ENCODE results near the gene CNGA3.
"Not testable (repeated sequence)": the region's sequence is repeated elsewhere in the genome, so short reads cannot be mapped to it uniquely, and the experiment has no call there.

Gene CNGA3

DNA sequence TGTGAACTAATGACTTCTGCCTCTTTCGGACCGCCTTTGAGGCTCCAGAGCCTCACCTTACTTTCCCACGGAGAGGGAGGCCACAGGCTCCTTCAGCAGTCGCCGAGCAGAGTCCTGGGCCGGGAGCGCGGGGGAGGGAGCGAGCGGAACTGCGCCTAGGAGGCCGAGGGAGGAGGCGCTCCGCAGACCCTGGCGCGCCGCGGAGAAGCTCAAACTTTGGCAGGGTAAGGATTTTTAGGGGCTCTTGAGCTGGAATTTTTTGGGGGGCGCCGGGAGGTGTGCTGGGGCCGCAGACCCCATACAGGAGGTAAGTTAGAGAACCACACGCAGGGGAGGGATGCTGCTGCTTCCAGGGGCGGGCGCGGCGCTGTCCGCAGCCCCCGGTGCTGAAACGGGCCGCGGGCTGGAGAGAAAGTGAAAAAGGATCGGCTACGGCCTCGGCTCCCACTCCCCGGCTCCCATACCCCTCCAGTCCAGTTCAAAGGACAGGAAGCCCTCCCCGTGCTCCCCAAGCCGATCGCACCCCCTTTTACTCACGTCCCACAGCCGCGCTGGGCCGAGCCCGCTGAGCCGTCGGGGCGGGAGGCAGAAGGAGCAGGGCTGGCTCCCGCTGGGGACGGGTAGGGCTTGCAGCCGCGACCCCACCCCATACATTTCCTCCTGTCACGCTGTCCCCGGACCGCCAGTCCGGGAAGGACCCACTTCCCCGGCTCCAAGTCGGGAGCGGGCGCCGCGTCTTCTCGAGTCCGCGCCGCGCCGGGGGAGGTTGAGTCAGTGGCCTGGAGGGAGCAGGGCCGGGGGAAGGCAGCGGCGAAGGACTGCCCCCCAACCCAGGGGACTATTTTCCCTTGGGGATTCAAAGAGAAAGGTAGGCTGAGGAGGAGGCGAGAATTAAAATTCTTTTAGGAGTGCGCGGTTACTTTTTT lies at the start of gene CNGA3:
Gene CNGA3, plus strand, starts transcription at position 146 of the 926 bp plus-strand sequence. CDS start 23,520 bp downstream, outside the sequence.
- no peak for DNase-seq (ENCODE audit: low read depth)

DNA sequence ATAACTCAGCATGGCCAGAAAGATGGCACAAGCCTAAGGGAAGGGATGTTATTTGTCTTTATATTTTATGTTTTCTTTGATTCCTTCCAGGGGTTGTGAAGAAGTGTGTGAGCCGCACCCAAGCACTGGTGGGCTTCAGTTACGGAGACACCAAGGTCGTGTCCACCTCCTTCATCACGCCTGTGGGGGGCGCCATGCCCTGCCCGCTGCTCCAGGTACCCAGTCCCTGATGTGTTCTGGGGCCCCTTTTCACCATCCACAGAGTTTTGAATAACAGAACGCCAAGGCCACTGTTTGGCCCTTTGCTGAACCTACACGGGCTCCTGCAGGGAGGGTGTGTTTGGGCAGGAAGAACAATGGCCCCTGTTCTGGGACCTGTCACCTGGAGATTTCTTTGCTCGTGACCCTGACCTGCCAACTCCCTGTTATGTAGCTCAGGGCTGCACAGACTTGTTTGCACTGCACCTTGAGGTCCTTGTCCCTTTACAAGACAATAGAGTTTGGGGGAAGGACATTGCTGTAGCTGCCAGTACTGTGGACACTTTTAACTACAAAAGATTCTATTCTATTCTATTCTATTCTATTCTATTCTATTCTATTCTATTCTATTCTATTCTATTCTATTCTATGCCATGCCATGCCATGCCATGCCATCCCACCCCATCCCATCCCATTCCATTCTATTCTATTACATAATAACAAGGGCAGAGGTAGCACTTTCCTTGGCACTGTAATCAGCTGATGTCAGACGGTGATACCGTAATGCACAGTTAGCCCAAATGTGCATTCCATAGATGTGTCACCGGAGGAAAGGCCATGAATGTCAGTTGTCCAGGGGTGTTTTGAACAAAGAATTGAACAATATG lies 48.2 kb upstream of the CNGA3 start:
- DNase-seq (ENCODE audit: low read depth) = no peak

DNA sequence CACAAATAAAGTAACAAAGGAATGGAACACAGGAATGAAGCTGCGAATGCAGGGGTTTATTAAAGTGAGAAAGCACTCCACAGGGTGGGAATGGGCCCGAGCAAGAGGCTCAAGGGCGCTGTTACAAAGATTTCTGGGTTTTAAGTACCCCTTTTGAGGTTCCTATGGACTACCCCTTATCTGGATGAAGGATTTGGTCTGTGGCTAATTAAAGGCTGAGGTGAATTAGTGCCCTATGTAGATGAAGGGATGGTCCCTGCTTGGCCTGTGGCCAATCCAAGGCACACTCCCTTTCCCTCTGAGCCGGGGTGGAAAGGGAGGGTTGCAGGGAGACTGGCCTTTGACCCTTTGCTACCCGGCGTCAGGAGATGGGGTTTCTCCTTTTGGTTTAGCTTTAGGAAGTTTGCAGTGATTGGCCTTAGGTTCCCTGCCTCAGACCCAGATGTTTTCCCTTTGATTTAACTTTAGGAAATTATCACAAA lies 47.5 kb upstream of the CNGA3 start:
- no peak for DNase-seq (ENCODE audit: low read depth)

DNA sequence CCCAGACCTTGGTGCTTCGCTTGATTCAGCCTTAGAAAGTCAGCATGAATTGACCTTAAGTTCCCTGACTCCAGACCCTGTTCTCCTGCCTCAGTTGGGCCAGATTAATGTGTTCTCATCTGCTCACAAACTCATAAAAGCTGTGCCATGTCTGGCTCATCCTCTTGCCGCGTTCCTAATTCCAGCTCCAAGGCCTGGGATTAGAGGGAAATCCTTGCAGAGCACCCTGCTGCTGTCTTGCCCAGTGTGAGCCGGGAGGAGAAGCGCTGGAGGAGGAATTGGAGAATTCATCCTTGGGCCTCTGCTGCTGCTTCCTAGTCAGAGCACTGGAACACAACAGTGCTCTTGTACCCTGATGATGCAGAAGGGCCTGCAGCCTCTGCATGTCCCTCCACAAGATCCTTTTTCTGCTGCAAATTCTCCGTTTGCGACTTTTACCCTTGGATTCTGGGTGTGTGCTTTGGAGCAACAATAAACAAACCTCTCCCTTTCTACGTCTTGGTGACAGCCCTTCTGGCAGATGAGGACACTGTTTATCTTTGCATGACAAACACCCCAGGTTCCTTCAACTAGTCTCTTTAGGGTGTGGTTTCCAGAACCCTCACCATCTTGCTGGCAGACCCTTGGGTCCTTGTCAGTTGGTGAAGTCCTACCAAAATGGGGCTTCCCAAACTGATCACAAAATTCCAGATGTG lies 46.9 kb upstream of the CNGA3 start:
- DNase-seq (ENCODE audit: low read depth) = no peak

DNA sequence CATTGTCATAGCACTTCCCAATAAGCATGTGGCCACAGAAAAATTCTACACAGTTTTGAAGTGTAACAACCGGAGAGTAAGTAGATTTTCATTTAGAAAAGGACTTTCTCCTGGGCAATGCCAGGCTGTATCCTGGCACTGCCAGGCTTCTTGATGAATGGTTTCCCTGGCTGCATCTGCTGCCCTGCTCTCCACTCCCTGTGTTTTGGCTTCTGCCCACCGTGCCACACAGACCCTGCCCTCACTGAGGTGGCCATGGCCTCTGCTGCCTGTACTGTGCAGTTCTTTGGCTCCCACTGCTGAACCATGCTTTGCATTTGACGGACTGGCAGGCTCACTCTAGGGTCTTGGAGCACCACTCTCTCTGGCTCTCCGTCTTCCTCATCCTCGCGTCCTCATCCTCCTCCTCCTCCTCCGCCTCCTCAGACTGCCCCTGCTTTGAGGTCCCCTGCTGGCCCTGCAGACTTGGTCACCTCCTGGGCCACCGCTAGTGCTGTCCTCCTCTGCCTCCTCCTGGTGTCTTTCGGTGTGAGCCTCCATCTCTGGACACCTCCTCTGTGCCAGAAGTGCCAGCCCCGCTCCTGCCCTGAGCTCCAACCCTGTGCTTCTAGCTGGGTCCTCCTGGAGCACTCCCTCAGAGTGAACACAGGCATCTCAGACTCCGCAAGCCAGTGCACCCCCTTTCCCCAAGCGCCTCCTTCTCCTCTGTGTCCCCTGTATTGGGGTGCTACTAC lies 45.9 kb upstream of the CNGA3 start:
- DNase-seq (ENCODE audit: low read depth) = no peak

DNA sequence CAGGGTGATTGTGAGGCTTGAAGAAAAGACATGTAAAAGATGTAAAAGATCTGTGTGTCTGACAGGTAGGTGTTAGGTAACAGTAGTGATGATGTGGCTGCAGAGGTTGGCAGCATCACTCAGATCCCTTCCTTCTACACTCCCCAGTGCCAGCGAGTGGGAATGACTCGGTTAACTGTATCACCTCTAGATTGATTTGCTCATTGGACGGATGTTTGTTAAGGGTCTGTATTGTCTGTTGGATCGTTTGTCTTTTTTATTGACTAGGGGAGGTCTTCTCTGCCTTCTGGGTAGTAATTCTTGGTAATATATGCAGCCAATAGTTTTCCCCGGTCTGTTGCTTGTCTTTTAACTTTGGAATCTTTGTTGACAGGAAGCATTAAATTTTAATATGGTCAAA lies 44.8 kb upstream of the CNGA3 start:
- DNase-seq (ENCODE audit: low read depth) = no peak

DNA sequence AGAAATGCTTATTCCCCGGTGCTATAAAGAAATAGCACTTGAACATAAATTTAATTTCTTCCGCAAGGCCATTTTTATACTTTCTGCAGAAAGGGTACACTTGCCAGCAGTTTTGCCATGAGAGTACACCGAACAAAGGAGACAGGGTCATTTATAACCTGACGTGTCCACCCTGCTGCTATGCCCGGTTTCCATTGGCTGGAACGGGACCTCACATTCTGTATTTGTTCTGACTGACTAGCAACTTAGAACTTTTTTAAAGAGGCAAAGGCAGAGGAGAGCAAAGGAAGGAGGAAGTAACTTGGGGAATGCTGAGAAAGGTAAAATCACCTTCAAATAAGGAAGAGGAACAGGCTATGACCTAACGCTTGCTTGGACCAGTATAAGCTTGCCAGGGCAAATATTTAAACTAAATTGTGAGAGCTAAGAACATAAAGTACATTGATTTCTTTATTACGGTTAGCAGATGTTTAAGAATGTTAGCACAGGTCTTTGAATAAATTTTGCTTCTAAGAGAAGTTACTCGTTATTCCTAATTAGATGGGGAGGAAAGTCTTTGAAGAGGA lies 39.0 kb upstream of the CNGA3 start:
- DNase-seq (ENCODE audit: low read depth) = not testable (repeated sequence)

DNA sequence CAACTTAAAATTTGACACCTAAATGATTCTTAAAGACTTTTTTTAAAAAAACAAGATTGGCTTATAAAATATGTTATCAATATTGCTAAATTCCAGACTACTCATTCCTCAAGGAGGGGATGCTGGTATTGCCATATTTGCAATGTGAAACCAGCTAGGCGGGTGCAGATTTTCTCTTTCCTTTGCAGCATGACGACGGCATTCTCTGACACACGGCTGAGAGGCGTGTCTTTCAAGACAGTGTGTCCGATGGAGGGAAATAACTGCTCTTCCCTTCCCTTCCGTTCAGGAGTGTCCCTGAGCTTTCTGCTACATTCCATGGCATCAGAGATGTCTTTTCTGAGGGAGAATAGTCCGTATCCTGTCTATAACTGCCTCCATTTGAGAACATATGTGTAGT lies 38.2 kb upstream of the CNGA3 start:
- DNase-seq (ENCODE audit: low read depth) = no peak

DNA sequence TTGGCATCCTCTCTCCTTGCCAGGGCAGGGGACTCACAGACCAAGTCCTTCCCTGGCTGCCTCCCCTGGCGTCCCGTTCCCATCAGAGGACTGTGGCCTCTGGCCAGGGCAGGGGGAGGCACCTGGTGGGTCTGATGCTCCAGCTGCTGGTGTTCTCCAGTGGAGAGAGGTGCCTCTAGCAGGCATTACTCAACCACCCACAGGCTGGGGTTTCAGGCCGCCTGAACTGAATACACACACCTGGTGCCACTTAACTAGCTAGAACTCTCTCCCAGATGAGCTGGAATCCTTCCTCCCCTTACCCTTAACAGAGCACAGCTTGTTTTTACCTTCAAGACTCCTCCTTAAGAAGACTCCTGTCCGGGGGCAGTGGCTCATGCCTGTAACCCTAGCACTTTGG lies 37.7 kb upstream of the CNGA3 start:
- no peak for DNase-seq (ENCODE audit: low read depth)

DNA sequence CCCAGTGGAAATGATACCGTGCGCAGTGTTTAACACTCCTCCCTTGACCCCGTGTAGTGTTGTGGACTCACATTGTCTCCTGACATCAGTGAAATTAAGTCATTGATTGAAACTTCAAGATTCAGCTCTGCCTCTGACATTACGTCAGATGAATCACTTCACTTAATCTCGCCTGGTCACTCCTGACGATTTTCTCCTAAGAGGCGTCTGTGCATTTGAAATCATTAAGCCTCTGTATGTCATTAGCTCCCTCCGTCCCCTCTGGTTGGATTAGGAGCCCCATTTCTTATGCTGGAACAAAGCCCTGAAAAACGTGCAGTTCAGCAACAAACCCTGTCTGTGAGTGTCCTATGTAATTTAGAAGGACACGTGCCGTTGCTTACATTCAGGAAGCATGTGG lies 36.7 kb upstream of the CNGA3 start:
- DNase-seq (ENCODE audit: low read depth) = no peak

DNA sequence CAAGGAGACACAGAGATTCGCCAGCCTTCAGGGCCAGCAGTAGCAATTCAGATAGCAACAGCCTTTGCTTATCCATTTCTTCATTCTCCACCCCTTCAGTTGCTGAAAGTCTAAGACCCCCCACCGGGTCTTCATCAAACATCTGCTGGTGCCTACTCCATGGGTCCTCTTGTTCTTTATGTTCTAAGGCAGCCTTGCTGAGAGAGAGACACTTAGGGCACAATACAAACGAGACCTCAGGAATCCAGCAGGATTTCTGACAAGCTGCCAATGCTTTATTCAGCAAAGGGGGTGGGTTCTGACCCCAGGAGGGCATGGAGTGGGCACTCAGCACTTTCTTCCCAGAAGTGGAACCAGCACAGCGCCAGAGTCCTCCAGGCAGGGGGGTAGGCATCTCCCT lies 36.2 kb upstream of the CNGA3 start:
- DNase-seq (ENCODE audit: low read depth) = no peak

DNA sequence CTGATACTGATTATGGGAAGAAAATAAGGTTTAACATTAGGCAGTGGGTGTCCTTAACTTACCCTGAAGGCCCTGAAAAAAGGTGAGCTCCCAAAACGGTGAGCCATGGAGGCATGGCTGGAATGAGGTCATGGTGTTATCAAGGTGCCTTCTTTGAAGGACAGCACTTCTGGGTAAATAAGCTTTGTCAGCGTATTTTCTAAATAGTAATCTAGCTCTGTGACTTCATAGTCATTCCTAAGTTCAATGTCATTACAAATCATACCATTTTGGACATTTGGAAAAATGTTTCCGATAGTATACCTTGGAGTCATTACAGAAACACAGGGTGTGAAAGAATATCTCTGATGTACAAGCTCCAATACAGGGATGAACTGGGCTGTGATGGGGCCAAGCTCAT lies 35.2 kb upstream of the CNGA3 start:
- DNase-seq (ENCODE audit: low read depth) = no peak

DNA sequence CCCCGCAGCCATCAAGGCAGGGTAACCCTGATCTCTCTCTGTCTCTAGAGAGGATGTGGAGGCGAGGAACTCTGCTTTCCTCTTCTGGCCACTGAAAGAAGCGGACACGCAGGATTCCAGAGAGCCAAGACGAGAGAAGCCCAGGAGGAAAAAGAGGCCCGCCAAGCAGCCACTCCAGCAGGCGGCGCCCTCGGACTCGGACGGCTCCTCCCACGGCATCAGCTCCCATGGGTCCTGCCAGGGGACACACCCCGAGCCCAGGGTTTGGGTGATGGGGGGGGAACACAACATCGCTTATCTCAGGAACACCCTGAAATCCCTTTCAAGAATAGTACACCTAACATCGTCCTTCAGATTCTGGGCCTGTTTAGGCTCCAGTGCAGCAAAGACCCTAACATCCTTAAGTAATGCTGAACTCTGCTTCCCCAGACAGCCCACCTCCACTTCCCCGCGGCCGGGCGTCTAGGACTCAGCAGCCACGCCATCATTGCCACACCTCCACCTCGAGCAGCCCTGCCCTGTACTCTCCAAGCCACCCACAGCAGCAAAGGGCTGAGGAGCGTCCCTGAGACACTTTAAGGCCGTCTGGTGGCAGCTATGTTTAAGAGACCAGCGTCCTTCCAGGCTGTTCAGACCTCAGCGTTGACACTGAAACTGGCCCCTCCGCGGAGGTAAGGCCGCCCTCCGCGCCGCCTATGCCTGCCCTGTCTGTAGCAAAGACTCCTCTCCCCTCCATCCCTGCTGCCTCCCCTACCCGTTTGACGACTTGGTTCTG lies 34.3 kb upstream of the CNGA3 start:
- DNase-seq (ENCODE audit: low read depth) = no peak

DNA sequence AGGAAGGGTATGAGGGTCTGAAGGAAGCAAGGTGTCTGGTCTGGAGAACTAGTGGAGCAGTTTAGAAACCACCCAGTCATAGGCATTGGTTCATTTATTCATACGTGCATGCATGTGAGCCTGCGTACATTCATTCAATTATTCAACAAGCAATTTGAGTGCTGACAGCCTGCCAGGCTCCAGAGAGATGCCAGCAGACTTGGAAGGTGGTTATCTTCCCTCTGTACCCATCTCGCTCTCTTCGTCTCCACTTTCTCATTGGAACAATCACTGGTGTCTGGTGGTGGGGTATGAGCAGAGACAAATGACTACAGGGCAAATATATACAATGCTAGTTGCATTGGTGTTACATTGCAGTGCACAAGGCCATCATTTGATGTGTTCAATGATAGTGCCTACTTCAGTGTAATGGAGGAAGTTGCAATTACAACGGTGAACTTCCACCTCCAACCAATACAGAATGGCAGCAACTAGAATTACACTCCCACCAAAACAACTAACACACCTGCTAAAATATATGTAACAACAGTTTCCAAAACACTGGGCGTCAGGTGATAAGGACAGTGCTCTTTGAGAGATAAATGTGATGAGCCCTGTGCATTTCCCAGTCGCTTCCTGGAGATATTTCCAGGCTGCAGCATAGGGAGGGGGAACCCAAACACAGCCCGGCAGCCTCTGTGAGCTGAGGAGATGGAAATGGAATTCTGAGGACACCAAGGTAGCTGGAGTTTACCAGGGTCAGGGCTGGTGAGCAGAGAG lies 32.6 kb upstream of the CNGA3 start:
- no peak for DNase-seq (ENCODE audit: low read depth)

DNA sequence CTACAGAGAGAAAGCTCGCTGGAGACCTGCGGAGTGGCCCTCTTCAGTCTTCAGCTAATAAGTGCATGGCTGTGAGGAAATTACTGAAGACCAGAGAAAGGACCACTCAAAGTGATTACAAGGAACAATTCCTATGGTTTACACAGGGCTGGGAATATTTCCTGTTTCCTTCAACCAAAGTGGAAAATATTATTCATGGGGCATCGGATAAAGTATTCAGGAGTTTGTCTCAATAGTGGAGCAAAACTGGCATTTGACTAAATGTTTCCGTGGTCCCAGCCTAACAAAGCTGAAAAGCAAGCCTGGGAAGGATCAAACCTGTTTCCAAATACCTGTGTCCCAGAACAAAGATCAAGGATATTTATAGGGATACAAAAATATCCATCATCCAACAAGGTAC lies 32.0 kb upstream of the CNGA3 start:
- no peak for DNase-seq (ENCODE audit: low read depth)

DNA sequence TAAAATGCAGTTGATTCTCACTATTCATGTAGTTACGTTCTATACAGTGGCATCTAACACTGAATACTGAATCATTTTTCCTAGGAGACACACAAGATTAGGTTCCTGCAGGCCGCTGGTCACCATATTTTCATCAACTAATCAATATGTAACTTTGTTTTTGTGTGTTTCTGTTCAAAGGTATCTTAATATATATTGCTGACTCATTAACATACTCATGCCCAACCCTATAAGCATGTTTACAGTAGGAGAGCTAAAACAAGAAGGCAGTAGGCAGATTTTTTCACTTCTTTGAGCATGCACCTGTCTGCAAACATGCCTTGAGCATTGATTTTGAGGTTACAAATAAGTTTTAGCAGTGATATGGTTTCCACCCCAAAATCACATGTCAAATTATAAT lies 30.3 kb upstream of the CNGA3 start:
- DNase-seq (ENCODE audit: low read depth) = no peak

DNA sequence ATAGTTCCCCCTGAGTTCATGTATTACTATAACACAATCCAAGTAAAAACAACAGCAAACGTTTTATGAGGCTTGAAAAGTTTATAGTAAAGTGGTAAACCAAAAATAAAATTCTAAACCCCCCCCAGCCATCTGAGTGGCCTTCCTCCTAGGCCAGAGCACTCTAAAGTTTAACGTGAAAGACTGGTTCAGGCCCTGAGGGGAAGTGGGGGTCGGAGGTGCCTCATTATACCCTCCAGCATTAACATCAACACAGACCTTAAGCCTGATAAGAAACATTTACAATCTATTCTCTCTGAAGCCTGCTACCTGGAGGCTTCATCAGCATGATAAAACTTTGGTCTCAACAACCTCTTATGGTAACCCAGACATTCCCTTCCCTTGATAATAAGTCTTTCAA lies 29.0 kb upstream of the CNGA3 start:
- DNase-seq (ENCODE audit: low read depth) = no peak

DNA sequence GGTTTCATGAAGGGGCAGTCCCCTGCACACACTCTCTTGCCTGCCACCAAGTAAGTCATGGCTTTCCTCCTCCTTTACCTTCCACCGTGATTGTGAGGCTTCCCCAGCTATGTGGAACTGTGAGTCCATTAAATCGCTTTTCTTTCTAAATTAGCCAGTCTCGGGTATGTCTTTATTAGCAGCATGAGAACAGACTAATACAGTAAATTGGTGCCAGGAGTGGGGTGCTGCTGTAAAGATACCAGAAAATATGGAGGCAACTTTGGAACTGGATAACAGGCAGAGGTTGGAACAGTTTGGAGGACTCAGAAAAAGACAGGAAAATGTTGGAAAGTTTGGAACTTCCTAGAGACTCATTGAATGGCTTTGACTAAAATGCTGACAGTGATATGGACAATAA lies 26.1 kb upstream of the CNGA3 start:
- not testable (repeated sequence) for DNase-seq (ENCODE audit: low read depth)

DNA sequence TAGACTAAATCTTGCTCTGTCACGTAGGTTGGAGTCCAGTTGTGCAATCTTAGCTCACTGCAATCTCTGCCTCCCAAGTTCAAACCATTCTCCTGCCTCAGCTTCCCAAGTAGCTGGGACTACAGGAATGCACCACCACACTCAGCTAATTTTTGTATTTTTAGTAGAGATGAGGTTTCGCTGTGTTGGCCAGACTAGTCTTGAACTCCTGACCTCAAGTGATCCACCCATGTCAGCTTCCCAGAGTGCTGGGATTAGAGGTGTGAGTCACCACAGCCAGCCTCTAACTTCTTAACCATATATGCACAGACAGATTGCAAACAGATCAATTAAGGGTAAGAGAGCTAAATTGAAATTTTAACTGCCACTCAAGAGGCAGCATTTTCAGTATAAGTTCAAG lies 22.1 kb upstream of the CNGA3 start:
- DNase-seq (ENCODE audit: low read depth) = no peak

DNA sequence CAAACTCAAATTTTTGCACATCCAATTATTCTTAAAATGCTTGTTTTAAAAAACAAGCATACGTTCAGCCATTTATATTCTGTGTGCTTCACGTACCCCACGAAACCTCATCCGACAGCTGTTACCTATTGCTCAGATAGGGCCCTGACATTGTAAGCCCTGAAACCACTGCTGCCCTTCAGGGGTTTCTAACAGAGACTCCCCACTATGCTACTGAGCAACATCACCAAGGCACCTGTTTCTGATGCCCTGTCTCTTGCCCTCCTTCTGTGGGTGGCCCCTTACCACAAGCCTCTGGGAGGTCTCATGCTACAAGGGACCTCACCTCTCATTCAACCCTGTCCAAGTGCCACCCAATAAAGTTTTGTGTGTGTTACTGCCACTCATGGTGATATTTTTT lies 18.5 kb upstream of the CNGA3 start:
- no peak for DNase-seq (ENCODE audit: low read depth)

Measured in stimulated activated CD8-positive, alpha-beta memory T cell treated with anti-CD3 and anti-CD28 coated beads, Interleukin-4, amount 100 ng/mL, for 24 hours (primary cell).